ENCODE data around the gene MED26.
A peak's percentile ranks its signal among the peaks of the same experiment; 100 is the strongest.
"Not testable (repeated sequence)": the region's sequence is repeated elsewhere in the genome, so short reads cannot be mapped to it uniquely, and the experiment has no call there.

The MED26 gene

DNA sequence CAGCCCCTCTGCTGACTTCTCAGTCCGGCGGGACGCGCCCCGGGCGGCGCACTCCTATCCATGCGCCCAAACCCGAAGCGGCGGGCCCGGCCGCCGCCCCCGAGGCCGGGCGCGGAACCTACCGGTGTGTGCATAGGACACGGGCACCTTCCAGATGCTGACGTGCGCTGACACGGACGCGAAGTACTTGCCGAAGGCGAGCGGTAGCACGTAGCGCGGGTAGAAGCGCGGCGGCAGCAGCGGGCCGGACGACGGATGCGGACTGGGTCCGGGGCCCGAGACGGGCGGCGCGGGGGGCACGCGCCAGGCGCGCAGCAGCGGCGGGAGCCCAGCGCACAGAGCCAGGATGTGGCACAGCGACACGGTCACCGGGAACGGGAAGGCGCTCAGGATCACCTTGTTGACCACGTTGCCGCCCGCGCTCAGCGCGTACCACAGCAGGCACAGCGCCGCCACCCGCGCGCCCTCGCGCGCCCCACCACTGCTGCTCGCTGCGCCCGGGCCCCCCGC is 56.1 kb downstream of the MED26 start:
- DNase-seq: no peak

DNA sequence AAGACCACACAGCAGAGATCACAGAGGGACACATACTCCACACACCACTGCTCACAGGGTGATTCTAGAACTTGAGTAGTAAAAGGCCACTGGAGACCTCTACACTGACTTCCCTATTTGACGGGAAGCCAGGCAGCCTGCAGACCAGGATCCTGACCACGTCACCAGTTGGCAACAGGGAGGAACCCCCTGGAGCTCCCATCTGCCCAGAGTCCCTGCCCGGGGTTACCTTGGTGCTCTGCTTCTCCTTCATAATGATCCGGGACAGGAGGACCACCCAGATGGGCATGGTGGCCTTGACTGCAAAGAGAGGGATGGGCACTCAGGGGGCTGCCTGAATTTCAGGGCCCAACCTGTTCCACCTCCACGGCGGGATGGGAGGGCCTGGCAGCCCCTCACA is 56.7 kb downstream of the MED26 start:
- DNase-seq: no peak

DNA sequence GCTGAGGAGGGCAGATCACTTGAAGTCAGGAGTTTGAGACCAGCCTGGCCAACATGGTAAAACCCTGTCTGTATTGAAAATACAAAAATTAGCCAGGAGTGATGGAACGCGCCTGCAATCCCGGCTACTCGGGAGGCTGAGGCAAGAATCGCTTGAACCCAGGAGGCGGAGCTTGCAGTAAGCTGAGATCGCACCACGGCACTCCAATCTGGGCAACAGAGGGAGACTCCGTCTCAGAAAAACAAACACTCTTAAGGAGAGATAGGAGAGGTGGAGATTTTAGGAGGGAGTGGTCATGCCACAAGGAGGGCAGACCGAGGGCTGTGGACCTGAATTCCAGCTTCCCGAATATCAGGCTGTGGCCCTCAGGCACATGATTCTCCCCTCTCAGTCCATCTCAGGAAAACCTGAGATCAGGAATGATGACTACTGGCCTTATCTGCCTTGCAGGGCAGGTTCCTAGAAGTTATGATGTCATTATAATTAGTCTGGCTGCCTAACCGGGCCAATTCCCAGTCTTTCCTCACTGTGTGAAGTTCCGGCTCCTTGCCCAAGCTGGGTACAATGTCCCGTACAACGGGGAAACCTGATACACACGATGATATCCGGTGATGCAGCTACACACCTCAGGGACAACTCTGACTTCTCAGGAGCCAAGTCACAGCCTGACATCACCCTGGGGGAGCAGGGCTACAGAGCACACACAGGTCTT is 58.2 kb downstream of the MED26 start:
- no peak for DNase-seq

DNA sequence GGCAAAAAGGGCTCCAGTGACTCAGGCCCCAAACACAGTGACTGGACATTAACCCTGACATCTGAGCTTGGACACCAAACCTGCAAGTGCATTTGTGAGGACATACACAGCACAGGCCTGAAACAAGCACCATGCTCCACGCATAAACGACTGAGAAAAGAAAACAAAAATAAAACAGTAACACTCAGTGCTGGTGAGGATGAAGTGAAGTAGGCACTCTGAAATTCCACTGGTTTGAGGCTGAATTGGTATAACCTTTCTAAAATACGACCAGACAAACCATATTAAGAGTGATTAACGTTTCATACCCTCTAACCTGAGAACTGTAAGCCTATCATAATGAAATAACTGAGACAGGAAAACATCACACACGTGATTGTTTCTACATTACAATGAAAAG is 61.3 kb downstream of the MED26 start:
- no peak for DNase-seq

DNA sequence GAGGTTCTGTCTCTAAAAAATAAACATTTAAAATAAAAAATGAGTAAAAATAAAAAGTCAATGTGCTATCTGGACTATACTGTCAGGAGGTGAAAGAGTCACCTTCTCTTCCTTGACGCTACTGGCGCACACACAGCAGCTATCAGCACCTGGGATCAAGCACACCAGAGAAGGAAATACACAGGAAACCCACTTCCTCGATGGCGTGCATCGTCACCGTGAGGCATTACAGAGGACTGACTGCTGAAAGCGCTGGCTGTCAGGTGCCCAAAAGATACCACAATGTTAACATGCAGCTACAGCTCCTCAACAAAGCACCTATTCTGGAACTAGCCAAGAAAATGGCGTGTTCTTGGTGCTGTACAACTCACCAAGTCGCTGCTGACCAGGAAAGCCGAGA is 61.8 kb downstream of the MED26 start:
- no peak for DNase-seq

DNA sequence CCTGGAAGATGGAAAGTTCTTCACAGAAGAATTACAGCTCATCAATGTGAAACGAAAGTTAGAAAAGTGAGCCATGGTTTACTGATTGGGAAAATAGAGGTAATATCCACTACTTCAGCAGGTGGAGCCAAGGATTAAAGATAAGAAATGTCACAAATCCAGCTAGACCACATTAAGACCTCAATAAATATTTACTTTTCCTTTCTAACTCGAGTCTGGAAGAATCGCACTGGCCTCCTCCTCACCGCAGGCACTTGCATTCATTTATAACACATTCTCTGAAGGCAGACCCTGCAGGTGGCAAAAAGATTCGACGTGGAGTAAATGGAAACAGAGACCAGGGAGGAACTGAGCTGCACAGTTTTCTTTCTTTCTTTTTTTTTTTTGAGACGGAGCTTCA is 63.2 kb downstream of the MED26 start:
- DNase-seq: no peak

DNA sequence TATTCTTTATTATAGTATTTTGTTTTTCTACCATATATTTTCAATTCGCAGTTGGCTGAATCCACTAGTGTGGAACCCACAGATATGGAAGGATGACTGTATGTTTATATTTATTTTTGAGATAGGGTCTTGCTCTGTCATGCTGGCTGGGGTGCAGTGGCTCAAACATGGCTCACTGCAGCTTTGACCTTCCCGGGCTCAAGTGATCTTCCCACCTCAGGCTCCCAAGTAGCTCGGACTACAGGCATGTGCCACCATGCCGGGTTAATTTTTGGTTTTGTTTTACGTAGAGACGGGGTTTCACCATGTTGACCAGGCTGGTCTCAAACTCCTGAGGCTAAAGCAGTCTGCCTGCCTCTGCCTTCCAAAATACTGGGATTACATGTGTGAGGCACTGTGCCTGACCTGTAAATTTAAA is 65.4 kb downstream of the MED26 start:
- no peak for DNase-seq

DNA sequence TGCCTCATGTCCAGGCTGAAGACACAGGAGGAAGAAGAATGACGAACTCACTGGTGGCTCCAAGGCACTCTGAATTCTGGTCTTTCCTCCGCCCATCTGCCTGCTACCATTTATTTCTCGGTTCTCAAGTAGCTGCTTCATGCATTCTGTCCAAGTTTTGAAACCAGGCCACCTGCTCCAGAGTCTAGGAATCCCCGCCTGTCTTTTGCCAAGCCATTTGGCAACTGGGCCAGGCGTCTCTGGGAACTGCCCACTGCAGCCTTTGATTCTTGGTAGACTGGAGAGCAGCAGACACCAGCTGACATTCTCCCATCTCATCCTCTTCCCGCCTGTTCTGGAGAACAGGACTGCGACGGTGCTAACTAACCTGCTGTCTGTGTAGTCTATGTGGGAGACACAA is 66.6 kb downstream of the MED26 start:
- DNase-seq: no peak

DNA sequence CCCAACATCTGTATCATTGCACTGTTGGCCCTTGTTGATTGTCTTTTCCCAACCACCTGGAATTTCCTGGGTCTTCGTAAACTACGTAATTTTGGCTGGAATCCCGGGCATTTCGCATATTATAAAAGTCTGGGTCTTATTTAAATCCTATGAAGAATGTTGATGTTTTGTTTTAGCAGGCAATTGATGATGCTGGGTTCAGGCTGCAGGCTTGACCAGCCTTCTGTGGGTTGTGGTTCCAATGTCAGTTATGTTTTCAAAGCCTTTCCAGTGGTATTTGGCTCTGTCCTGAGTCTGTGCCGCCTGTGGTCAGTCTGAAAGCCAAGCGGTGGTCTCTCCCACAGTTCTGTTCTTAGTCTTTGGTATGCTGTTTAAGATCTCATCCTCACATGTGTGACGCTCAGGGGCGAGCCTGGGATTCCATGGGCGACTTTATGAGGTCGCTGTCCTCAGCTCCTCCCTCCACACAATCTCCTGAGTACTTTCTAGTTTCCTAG is 68.2 kb downstream of the MED26 start:
- DNase-seq: no peak

DNA sequence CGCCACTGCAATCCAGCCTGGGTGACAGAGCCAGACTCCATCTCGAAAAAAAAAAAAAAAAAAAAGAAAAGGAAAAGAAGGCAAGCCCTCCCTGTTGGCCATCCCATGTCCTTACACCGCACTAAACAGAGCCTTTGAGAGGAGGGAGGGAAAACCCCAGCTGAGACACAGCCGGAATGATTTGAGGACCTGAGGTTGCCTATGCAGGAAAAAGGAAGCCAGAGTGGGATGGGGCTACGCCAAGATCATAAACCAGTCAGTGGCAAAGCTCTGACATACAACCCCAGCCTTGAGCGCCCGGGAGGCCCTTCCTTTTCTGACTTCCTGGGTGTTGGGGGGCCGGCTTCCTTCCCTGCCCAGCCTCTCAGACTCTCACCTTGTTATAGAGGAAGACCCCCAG is 73.2 kb downstream of the MED26 start:
- DNase-seq: no peak

DNA sequence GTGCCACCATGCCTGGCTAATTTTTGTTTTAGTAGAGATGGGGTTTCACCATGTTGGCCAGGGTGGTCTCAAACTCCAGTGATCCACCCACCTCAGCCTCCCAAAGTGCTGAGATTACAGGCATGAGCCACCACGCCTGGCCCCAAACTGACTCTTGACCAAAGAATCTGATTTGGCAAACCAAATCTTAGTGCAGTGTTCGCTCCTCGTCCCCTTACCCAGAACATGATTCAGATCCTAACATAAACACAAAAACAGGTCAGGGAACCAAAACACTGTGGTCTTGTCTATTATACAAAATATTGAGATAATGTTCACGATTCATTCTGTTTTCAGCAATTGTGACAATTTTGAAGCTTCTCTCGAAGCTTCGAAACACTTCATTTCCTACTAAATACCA is 76.1 kb downstream of the MED26 start:
- DNase-seq: not testable (repeated sequence)

DNA sequence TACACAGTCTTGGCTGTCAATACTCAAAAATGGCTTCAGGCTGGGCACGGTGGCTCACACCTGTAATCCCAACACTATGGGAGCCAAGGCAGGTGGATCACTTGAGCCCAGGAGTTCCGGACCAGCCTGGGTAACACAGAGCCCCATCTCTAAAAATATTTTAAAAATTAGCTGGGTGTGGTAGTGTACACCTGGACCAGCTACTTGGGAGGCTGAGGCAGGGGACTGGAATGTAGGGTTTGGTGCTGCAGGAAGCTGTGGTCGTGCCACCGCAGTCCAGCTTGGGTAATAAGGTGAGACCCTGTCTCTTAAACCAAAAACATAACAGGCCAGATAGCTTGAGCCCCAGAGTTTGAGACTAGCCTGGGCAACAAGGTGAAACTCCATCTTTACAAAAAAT is 79.0 kb downstream of the MED26 start:
- no peak for DNase-seq

DNA sequence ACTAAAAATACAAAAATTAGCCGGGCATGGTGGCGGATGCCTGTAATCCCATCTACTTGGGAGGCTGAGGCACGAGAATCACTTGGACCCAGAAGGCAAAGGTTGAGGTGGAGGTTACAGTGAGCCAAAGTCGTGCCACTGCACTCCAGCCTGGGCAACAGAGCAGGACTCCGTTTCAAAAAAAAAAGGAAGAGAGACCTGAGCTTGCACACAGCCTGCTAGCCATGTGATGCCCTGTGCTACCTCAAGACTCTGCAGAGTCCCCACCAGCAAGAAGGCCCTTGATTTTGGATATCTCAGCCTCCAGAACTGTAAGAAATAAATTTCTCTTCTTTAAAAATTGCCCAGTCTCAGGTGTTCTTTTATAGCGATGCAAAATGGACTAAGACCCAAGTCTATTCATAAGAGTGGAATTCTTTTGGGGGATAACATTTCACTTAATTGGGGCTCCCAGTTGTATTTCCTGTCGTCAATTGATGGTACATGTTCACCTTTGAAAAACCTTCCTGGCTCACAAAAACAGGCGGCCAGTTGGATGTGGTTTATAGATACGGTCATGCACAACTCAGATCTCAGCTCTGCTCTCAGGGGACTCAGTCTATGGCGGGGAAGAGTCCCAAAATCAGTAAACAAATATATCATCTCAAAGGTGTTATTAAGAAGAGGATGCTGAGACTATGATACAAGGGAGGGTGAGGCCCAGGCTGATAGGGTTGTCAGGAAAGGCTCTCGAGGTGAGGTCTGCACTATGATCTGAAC is 83.4 kb downstream of the MED26 start:
- no peak for DNase-seq

DNA sequence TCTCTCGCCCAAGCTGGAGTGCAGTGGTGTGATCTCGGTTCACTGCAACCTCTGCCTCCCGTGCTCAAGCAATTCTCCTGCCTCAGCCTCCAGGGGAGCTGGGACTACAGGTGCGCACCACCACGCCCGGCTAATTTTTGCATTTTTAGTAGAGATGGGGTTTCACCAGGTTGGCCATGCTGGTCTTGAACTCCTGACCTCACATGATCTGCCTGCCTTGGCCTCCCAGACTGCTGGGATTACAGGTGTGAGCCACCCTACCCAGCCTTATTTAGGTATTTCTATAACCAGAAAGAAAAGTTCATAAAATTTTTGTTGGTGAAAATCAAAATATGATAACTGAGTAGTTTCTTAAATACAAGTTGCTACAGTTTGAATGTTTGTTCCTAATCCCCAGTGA is 84.3 kb downstream of the MED26 start:
- DNase-seq: not testable (repeated sequence)

DNA sequence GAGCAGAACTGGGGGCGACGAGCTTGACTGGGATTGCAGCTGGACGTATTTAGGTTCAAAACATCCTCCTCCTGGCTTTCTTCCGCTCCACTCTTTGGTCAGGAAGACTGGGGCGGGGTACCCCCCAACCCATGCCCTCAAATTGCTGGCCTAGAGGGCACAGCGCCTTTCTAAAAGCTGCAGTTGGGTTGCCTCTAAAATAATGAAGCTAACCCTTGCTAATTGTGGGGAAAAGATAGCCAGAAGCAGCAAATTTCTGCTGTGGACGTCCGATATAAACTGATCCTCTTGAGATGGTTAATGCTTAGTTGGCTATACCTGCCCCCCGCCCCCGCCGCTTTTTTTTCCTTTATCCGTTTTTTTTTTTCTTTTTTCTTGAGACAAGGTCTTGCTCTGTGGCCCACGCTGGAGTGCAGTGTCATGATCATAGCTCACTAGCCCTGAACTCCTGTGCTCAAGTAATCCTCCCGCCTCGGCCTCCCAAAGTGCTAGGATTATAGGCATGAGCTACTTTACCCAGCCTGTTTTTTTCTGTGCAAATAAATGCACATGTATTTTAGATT is 85.0 kb downstream of the MED26 start:
- DNase-seq: no peak

DNA sequence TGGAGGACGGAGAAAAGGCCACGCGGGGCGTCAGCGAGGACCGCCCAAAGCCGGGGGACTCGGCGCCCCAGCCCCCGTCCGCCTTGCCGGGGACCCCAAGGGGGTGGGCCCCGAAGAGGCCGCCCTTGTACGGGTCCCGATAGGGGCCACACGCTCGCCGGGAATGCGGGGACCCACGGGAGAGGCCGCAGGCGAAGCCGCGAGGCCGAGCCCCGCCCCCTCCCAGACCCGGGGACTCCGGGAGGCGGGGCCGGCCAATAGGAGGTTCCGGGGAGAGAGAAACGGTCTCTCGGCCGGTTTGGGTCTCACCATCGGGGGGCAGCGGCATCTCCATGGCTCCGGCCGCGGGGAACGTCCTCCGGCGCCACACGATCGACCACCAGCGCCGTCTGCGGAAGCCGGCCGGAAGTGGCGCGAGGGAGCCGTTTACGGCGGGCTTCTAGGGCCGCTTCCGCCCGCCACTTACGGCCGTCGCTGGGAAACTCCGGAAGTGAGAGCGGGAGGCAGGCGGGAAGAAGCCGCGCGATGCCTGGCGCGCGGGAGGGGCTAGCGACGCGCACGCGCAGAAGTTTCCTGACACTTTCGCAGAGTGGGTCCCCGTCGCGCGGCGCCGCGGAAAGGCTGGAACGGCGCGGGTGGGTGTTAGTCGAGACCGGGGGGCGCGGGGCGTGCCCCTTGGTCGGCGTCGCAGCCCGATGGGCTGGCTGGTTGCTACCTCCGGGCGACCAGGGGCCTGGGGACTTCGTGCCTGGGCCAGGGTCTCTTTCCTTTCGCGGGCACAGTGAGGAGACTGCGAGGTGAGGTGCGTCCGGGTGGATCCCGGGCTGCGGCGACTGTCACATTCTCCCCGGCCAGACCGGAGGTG is 85.7 kb downstream of the MED26 start, which contains the start of gene CHERP:
TSS of gene CHERP (minus strand) at position 393 of the 865 bp plus-strand sequence. CDS start at position 334, 59 bp downstream.
- DNase-seq: peak; percentile 91

DNA sequence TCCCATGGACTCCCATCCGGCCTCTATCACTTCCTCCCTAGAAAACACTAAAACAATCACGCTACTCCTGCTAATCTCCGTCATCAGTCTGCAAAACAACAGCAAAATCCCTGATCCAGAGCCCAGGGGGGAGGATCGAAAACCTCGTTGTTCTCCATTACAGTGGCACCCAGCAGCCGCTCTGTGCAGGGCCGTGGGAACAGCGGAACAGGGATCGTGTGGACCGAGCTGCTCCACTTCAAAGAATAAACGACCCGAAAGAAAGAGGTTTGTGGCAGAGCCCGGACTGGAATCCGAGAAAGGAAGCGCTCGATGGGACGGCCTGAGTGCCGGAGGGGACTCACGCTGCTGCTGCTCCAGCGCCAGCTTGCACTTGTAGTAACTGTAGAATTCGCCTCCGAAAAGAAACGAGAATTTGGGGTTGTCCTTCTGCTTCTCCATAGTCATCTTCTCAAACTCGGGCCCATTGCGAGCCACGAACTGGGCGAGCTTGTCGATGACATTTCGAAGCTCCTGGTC is 86.4 kb downstream of the MED26 start:
- no peak for DNase-seq

DNA sequence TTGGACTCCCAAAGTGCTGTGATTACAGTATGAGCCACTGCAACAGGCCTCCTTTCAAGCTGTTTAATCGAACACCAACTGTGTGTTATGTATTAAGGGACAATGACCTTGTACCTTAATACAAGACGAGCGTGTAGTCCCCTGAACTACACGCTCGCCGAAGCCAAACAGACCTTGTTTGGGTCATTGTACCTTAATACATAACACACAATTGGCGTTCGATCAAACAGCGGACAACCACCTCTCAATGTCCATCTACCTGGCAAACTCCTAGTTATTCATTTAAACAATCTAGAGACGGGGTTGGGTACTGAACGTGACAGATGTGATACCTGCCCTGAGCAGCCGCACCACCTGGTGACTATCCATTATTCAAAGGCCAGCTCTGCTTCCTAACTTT is 87.1 kb downstream of the MED26 start:
- DNase-seq: no peak

DNA sequence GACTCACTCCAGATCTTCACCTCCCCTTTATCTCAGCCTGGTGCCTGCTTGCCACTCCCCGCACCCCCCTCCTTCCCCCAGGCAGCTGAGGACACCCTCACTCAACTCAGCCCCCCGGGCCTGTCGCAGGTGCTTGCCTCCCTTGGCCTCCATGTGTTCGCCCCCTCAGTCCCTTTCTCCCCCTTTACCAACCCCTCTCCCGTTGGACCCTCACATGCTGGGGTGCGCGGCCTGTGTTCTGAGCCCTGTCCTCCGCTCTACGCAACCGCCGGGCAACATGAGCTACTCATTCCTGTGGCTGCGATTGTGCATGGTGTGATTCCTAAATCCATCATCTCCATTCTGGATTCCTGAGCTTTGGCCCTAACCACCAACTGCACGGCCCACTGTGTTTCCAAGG is 90.9 kb downstream of the MED26 start:
- no peak for DNase-seq

DNA sequence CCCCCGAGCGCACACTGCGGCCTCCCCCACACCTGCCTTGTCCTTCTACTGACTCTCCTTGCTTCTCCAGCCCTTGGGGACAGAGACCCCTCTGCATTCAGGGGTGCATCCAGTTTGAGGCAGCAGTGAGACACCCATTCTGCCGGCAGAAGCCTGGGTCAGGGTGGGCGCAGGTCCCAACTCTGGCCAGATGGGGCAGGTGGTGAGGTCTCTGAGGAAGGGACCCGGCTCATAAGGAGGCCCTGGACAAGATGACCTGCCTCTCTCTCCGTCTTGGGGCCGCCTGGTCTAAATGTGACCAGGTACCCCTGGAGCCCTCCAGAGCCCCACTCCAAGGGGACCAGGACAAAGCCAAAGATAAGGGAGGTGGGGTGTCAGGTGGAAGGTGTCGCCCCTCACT is 91.9 kb downstream of the MED26 start:
- no peak for DNase-seq

DNA sequence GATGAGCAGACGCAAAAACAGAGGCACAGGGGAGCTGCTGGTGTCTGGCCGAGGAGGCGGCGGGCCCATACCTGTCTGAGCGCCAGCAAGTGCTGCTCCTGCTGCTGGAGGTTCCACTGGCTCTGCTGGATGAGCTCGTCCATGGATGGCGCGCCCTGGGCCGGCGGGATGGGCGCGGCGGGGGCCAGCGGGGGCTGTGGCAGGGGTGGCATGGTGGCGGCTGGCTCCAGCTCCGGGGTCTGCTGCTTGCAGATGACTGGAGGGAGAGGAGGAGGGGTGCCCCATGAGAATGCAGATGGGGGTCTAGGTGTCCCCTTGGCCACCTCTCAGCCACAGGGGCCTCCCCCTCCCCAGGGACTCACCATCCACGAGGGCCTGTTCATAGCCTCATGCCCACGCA is 92.6 kb downstream of the MED26 start:
- DNase-seq: no peak

DNA sequence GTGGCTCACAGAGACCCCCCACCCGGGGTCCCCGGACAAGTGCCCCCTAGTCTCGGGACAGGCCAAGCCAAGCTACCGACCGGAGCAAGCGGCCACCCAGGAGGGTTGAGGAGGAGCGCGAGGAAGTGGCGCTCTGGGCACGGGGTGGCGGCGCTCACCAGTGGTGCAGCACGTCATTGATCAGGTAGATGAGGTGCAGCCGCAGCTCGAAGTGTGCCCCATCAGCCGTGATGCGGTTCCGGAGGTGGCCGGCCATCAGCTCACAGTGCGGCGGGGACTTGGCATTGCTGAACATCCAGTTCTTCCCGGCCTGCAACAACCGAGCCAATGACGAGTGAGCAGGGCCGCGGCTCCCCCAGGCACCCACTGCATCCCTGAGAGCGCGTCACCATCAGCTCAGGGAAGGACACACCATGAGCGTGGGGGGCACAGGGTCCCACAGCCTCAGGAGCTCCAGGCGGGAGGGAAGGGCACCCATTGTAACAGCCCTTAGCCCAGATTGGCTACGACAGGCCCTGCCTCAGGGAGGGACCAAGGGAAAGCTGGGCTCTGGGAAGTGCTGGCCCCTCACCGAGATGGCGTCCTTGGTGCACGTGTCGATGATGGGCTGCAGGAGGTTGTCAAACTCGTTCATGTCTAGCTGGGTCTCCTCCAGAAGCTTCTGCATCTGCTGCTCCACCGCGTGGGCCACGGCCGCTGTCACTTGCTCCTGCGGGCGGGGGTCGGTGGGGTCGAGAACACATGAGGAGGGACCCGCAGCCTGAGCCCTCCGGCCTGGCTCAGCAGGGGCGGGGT is 95.4 kb downstream of the MED26 start:
- no peak for DNase-seq
